Right ventricle myocardium inferior (tissue), 1 donor: ENCODE data around the gene ITPRIP. TPM values are rescaled to one million over a fixed set of nuclear protein-coding genes. Genes with fewer than 3 reads are reported as not detected.

Source experiments
- ATAC-seq: fragments of 200-7000 bp; cut with Tn5 transposase; one replicate; pipeline ENCODE4 v1.9.1; 2020; ENCODE audit warnings: mild to moderate bottlenecking, moderate library complexity
- DNase-seq: peaks from one replicate; pipeline ENCODE4 v3.0.0; 2021; ENCODE audit errors: missing footprints
- intact Hi-C: fragments of 100-400 bp; cut with DNase I; formaldehyde crosslinking; loops from one replicate; pipeline ENCODE4 v1.11.0; 2022
- microRNA-seq: library from miRNA; unstranded; fragments of <30 nt; microRNA quantifications from one replicate; pipeline ENCODE4 v1.2.0, GENCODE V29; 2020
- total RNA-seq: library from RNA; stranded (reverse); fragmentation: NEBNext Ultra II Directional; extraction: Animal tissue kit (Norgen Biotek cat#: 25700); gene quantifications from one replicate; pipeline ENCODE4 v1.2.1, GENCODE V29; 2021
- donor health status: DM: no; HTN: yes; CAD: no; lungs with severe emphysema.

Gene ITPRIP
- total RNA-seq, 1 donor from 2014 or later: 28.2 TPM

GRCh38 chr10:104268713-104269645 lies 69.3 kb downstream of the ITPRIP start, which contains the start of gene GSTO2:
TSS of gene GSTO2 (plus strand) at chr10:104269184. CDS start at chr10:104274916, 5,732 bp downstream.
- DNase-seq (peak; percentile 100), ATAC-seq (peak; percentile 100)
- intact Hi-C loops: loop anchor here (2.0 kb wide), 1 partner anchor 36 kb away; the partner anchor contains the start of gene CFAP43

GRCh38 chr10:104268405-104268712 lies 69.9 kb downstream of the ITPRIP start:
- DNase-seq: no peak
- intact Hi-C loops: loop anchor here (2.0 kb wide), 1 partner anchor 36 kb away; the partner anchor contains the start of gene CFAP43
- no peak for ATAC-seq

- DNase-seq (no peak), ATAC-seq (no peak)
- intact Hi-C loops: loop anchor here (2.0 kb wide), 1 partner anchor 35 kb away; the partner anchor contains the start of gene CFAP43
These were observed 70.4 kb downstream of the ITPRIP start for GRCh38 chr10:104267721-104268404.

GRCh38 chr10:104264783-104265182 lies 73.5 kb downstream of the ITPRIP start:
- intact Hi-C loops: no loop called here
- DNase-seq (no peak), ATAC-seq (no peak)

- ATAC-seq: peak; percentile 71
- DNase-seq: no peak
- intact Hi-C loops: no loop called here
These were observed 76.2 kb downstream of the ITPRIP start for GRCh38 chr10:104262055-104262454.

- DNase-seq: no peak
- no peak for ATAC-seq
- intact Hi-C loops: no loop called here
These were observed 77.5 kb downstream of the ITPRIP start for GRCh38 chr10:104260775-104261115.

- ATAC-seq (peak; percentile 48), DNase-seq (no peak)
- intact Hi-C loops: loop anchor here (10.0 kb wide), 1 partner anchor 135 kb away; the partner anchor contains the start of gene SFR1
These were observed 78.1 kb downstream of the ITPRIP start for GRCh38 chr10:104259999-104260774.

Small RNAs within 50 kb of the gene (microRNA-seq; reads per million reads assigned to microRNA genes)
- not detected for gene MIR4482

Other genes starting within 250 kb of the ITPRIP start
- 5.7 TPM for gene SFR1, start 216.3 kb downstream of the ITPRIP start, total RNA-seq
- 0.19 TPM for gene CFAP43, start 106.1 kb downstream of the ITPRIP start, total RNA-seq
- gene GSTO1, start 83.6 kb downstream of the ITPRIP start, total RNA-seq: 174 TPM
- gene GSTO2, start 69.3 kb downstream of the ITPRIP start, total RNA-seq: 0.70 TPM
- 1.1 TPM for gene CFAP58, start 15.4 kb upstream of the ITPRIP start, total RNA-seq